ENCODE results near the gene CHD1. TPM values are rescaled to one million over a fixed set of nuclear protein-coding genes. Genes with fewer than 3 reads are reported as not detected.

Gene CHD1
- total and polyA plus RNA-seq, 2 of the 4 experiments (the other 2 are of a cell fraction): 12.3 to 33.7 TPM

DNA sequence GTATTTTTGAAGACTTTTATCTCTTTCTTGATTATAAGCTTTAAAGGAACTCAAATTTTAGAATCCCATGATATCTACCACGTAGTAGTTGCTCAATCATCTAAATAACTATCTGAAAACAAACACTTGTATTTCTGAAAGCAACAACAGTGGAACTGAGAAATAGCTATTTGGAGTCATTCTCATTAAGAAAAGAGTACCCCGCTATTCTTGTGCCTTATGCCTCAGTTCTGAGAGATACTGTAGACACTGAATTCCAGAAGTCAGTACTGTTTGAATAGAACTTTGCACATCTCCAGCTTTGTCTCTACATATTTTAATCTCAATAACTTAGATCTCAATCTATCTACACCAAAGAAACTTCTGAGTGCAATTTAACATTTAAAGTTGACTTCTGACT lies 11.4 kb downstream of the CHD1 start:
- no peak overlapping the region for H2BK20ac ChIP-seq (ENCODE audit: low read depth, low read length)
- TF ChIP-seq CEBPB (IDR thresholded peaks at IDR 0.05; ENCODE audit: low read depth, low read length) (0 out of 2 replicates have a peak, but pooled peaks have one; percentile 24), BHLHE40 (IDR thresholded peaks at IDR 0.05; ENCODE audit: low read depth, low read length) (no peak)
- H3K14ac ChIP-seq (replicated peaks; ENCODE audit: low read depth, low read length): no peak overlapping the region
- H2AK9ac ChIP-seq (replicated peaks; ENCODE audit: low read depth, low read length, poor library complexity): no peak overlapping the region
- no peak overlapping the region for H4K5ac ChIP-seq (ENCODE audit: low read depth, low read length)
- peaks cover 8% of the 10 kb centered on the region for H3K36me3 ChIP-seq (ENCODE audit: control insufficient read depth, insufficient read depth, low read length)
- WGBS, 2 experiments (ENCODE audit: extremely low coverage in 2 of 2, insufficient read length in 1 of 2): 100% methylated on average over 1 of the region's 2 CpGs; no CpG with 5 or more reads in 1 of the 2 experiments
- H3K9me3 ChIP-seq (ENCODE audit: control insufficient read depth, insufficient read depth, low read length): no peaks in the 10 kb centered on the region
- no peak overlapping the region for H3K9ac ChIP-seq (ENCODE audit: low read depth, low read length)
- H4K8ac ChIP-seq (ENCODE audit: low read depth in 2 of 2, low read length in 2 of 2): no peak overlapping the region
- H4K91ac ChIP-seq (ENCODE audit: insufficient read depth, low read depth, low read length): no peak overlapping the region
- no peak overlapping the region for H2BK120ac ChIP-seq (ENCODE audit: low read depth, low read length)
- peaks cover 10% of the 10 kb centered on the region for H3K9me1 ChIP-seq (ENCODE audit: insufficient read depth, low read length)
- H3K4ac ChIP-seq (ENCODE audit: low read depth, low read length): no peak overlapping the region
- no TSS peak for BruUV-seq (replicated peaks)
- no peak overlapping the region for H2AK5ac ChIP-seq (ENCODE audit: low read depth, low read length)
- H3K27me3 ChIP-seq (ENCODE audit: control insufficient read depth, insufficient read depth, low read length): no peaks in the 10 kb centered on the region
- H3K4me1 ChIP-seq (ENCODE audit: control insufficient read depth, insufficient read depth, low read length): no peaks in the 10 kb centered on the region; the same call in 1 of the 2 replicates
- DNase-seq (no peak), ATAC-seq (ENCODE audit: low read depth) (no peak)
- no peak overlapping the region for H3K4me3 ChIP-seq (ENCODE audit: insufficient read depth, low read depth, low read length)
- H3K79me1 ChIP-seq (ENCODE audit: low read depth in 1 of 2, low read length in 2 of 2): peaks cover 20 to 37% of the 10 kb centered on the region in 2 experiments
- H2BK5ac ChIP-seq (ENCODE audit: low read depth, low read length, poor library complexity, severe bottlenecking): no peak overlapping the region
- H3K23ac ChIP-seq (ENCODE audit: low read depth, low read length): no peak overlapping the region
- ChIA-PET POLR2A (ENCODE audit: unreplicated experiment) (no interaction called here), CTCF (interaction anchor here (1.5 kb wide), 1 partner anchor 115 kb away, joined by 4 read pairs; no protein-coding TSS in a partner anchor)
- no peak overlapping the region for H2BK15ac ChIP-seq (ENCODE audit: low read depth, low read length)
- dilution Hi-C loops (cut with HindIII; ENCODE audit: low sequenced_read_pairs, unreplicated experiment): no loop called here
- in situ Hi-C loops (cut with MboI; ENCODE audit: low sequenced_read_pairs): no loop called here
- H3K4me2 ChIP-seq (ENCODE audit: low read depth, low read length): no peak overlapping the region
- intact Hi-C loops (cut with micrococcal nuclease): no loop called here
- no peak overlapping the region for H3K18ac ChIP-seq (ENCODE audit: low read depth, low read length)
- no peak overlapping the region for H2AFZ ChIP-seq (replicated peaks; ENCODE audit: low read length, poor library complexity)
- no peak overlapping the region for H3K56ac ChIP-seq (ENCODE audit: extremely low read depth, insufficient read depth, low read length)
- H3K27ac ChIP-seq (ENCODE audit: insufficient read depth, low read length): no peak overlapping the region
- H4K20me1 ChIP-seq (ENCODE audit: insufficient read depth, low read length): peaks cover 23% of the 10 kb centered on the region

All from IMR-90 (cell line).